SU-DHL-6 (cell line): ENCODE results near the gene GALNT9.

Experiments used
- H2AFZ ChIP-seq: fragments of 200-600 bp; sonication (generic); 2 replicates; pipeline ENCODE4 v1.6.1; 2014; ENCODE audit warnings: low read depth, mild to moderate bottlenecking, moderate library complexity, mixed read lengths, antibody characterized with exemption, low read length; ENCODE audit not compliant: severe bottlenecking
- H3F3A ChIP-seq: fragments of 200-600 bp; shearing (Covaris generic); 2 replicates; pipeline ENCODE4 v1.6.0; 2016; ENCODE audit warnings: antibody characterized with exemption, mild to moderate bottlenecking; ENCODE audit not compliant: insufficient read depth
- H3K27ac ChIP-seq: fragments of 200-600 bp; sonication (generic); 2 replicates; pipeline ENCODE4 v1.5.1; 2016; ENCODE audit warnings: low read depth, mild to moderate bottlenecking, low read length, moderate library complexity, mixed read lengths
- H3K27me3 ChIP-seq: fragments of 200-600 bp; sonication (generic), shearing (Covaris generic); 2 replicates; pipeline ENCODE4 v1.6.0; 2014; ENCODE audit warnings: mild to moderate bottlenecking, low read length
- H3K36me3 ChIP-seq: fragments of 200-600 bp; sonication (generic); 2 replicates; pipeline ENCODE4 v1.6.1; 2014; ENCODE audit warnings: mild to moderate bottlenecking, low read length, mixed read lengths
- H3K4me2 ChIP-seq: fragments of 300-600, 200-600 bp; shearing (Covaris generic), sonication (generic); 2 replicates; pipeline ENCODE4 v1.6.0; 2014; ENCODE audit warnings: low read length, low read depth, mild to moderate bottlenecking; ENCODE audit not compliant: poor library complexity, severe bottlenecking
- H3K4me3 ChIP-seq: fragments of 200-600 bp; sonication (generic); 2 replicates; pipeline ENCODE4 v1.5.1; 2014; ENCODE audit warnings: antibody characterized with exemption, low read length, mild to moderate bottlenecking, mixed read lengths; ENCODE audit not compliant: insufficient read depth, poor library complexity, severe bottlenecking
- H3K79me2 ChIP-seq: fragments of 200-600 bp; sonication (generic); 2 replicates; pipeline ENCODE4 v1.6.1; 2014; ENCODE audit warnings: mild to moderate bottlenecking, low read length, moderate library complexity; ENCODE audit not compliant: insufficient read depth
- H3K9ac ChIP-seq: fragments of 200-600 bp; sonication (generic); 2 replicates; pipeline ENCODE4 v1.7.0; 2014; ENCODE audit warnings: mild to moderate bottlenecking, low read length
- H3K9me2 ChIP-seq: fragments of 200-600 bp; sonication (generic); replicated peaks from 2 replicates; pipeline ENCODE4 v1.6.1; 2014; ENCODE audit warnings: low read length; ENCODE audit not compliant: insufficient read depth
- H3K9me3 ChIP-seq: fragments of 200-600 bp; sonication (generic); 2 replicates; pipeline ENCODE4 v1.6.1; 2014; ENCODE audit warnings: low read length, mixed read lengths; ENCODE audit not compliant: insufficient read depth
- H4K20me1 ChIP-seq: fragments of 200-600 bp; sonication (generic); 2 replicates; pipeline ENCODE4 v1.6.1; 2014; ENCODE audit warnings: low read depth, mild to moderate bottlenecking, antibody characterized with exemption, low read length, moderate library complexity, mixed read lengths
- CTCF ChIP-seq: fragments of 200-600 bp; sonication (generic); IDR thresholded peaks from one replicate; pipeline ENCODE4 v1.5.1; 2017; ENCODE audit warnings: antibody characterized with exemption, mild to moderate bottlenecking, low read length, moderate library complexity; ENCODE audit not compliant: insufficient read depth, poor library complexity, severe bottlenecking
- EZH2phosphoT487 ChIP-seq: fragments of 200-600 bp; sonication (generic), shearing (Covaris generic); conservative IDR thresholded peaks from 2 replicates; pipeline ENCODE4 v1.6.1; 2018; ENCODE audit warnings: mild to moderate bottlenecking, antibody characterized with exemption, low read length, moderate library complexity, mixed read lengths

The GALNT9 gene

GRCh38 chr12:132292328-132293319 lies 36.8 kb downstream of the GALNT9 start:
- Histone ChIP-seq H3K9me3 (peaks cover 23% of the 10 kb centered on the region; the same call in 1 of the 2 replicates), H3K27me3 (no peaks in the 10 kb centered on the region), H3K36me3 (no peaks in the 10 kb centered on the region), H3K27ac (no peak overlapping the region), H3K79me2 (no peaks in the 10 kb centered on the region), H2AFZ (no peak overlapping the region), H3K4me3 (no peak overlapping the region), H3K9me2 (no peaks in the 10 kb centered on the region), H3K9ac (no peak overlapping the region), H3F3A (no peaks in the 10 kb centered on the region), H4K20me1 (no peaks in the 10 kb centered on the region), H3K4me2 (no peak overlapping the region)
- TF ChIP-seq CTCF (no peak), EZH2phosphoT487 (no peak)

- peaks cover 22% of the 10 kb centered on the region; the same call in 1 of the 2 replicates for H3K9me3 ChIP-seq
Observed at GRCh38 chr12:132291402-132292175, 37.8 kb downstream of the GALNT9 start.

DNA sequence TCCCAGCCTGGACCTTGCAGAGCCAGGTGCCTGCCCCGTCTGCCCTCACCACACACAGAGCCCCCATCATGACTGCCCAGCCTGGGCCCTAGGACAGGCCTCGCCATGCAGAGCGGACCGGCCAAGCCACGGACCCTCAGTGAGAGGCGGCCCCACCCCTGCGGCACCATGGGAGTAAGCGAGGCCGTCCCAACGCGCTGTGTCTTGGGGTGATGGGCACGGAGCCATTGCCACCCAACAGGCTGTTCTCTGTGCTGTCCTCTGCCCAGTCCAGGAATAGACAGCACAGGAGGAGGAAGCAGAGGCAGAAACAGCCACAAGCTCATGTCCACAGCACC lies 39.2 kb downstream of the GALNT9 start:
- Histone ChIP-seq H3K27me3 (no peaks in the 10 kb centered on the region), H3K9me3 (peaks cover 22% of the 10 kb centered on the region; the same call in 1 of the 2 replicates), H3F3A (no peaks in the 10 kb centered on the region), H3K9me2 (no peaks in the 10 kb centered on the region), H3K4me2 (no peak overlapping the region), H4K20me1 (no peaks in the 10 kb centered on the region), H3K36me3 (no peaks in the 10 kb centered on the region), H3K4me3 (no peak overlapping the region), H3K9ac (no peak overlapping the region), H2AFZ (no peak overlapping the region), H3K79me2 (no peaks in the 10 kb centered on the region), H3K27ac (no peak overlapping the region)
- TF ChIP-seq CTCF (no peak), EZH2phosphoT487 (no peak)

More at GRCh38 chr12:132291402-132292175, 37.8 kb downstream of the GALNT9 start:
- H4K20me1 ChIP-seq = no peaks in the 10 kb centered on the region
- H3K79me2 ChIP-seq = no peaks in the 10 kb centered on the region
- H2AFZ ChIP-seq = no peak overlapping the region
- H3K27ac ChIP-seq = no peak overlapping the region
- no peaks in the 10 kb centered on the region for H3K36me3 ChIP-seq
- H3K9ac ChIP-seq = no peak overlapping the region
- H3F3A ChIP-seq = no peaks in the 10 kb centered on the region
- no peak overlapping the region for H3K4me3 ChIP-seq
- no peak overlapping the region for H3K4me2 ChIP-seq
- TF ChIP-seq EZH2phosphoT487 (no peak), CTCF (no peak)
- no peaks in the 10 kb centered on the region for H3K9me2 ChIP-seq
- no peaks in the 10 kb centered on the region for H3K27me3 ChIP-seq
